Esophagus (tissue), 2 donors: ENCODE results near the gene SERPINF2. TPM values are rescaled to one million over a fixed set of nuclear protein-coding genes. Genes with fewer than 3 reads are reported as not detected.
A peak's percentile ranks its signal among the peaks of the same experiment; 100 is the strongest.
"Not testable (repeated sequence)": the region's sequence is repeated elsewhere in the genome, so short reads cannot be mapped to it uniquely, and the experiment has no call there.

ENCODE experiments used
- H3K27ac ChIP-seq, 2 donors: one replicate each; pipeline ENCODE4 v1.5.1; 2013; ENCODE audit warnings: low read depth in 2 of 2, mild to moderate bottlenecking in 2 of 2, inconsistent platforms in 1 of 2, low read length in 1 of 2, moderate library complexity in 1 of 2
- H3K27me3 ChIP-seq, 2 donors: one replicate each; pipeline ENCODE4 v1.6.1; 2013; ENCODE audit warnings: low read length in 2 of 2, control low read depth in 1 of 2, mild to moderate bottlenecking in 1 of 2; ENCODE audit not compliant: insufficient read depth in 2 of 2, control insufficient read depth in 1 of 2
- H3K36me3 ChIP-seq, 2 donors: one replicate each; pipeline ENCODE4 v1.6.1; 2013; ENCODE audit warnings: low read length in 1 of 2; ENCODE audit not compliant: control insufficient read depth in 2 of 2, insufficient read depth in 2 of 2
- H3K4me1 ChIP-seq, 2 donors: one replicate each; pipeline ENCODE4 v1.6.1; 2013; ENCODE audit warnings: low read length in 1 of 2; ENCODE audit not compliant: control insufficient read depth in 2 of 2, insufficient read depth in 2 of 2
- H3K4me3 ChIP-seq, 2 donors: one replicate each; pipeline ENCODE4 v1.5.1; 2013; ENCODE audit warnings: low read length in 2 of 2, mild to moderate bottlenecking in 2 of 2, low read depth in 1 of 2, moderate library complexity in 1 of 2
- H3K9me3 ChIP-seq, 2 donors: one replicate each; pipeline ENCODE4 v1.6.1; 2013; ENCODE audit warnings: mild to moderate bottlenecking in 2 of 2, low read depth in 1 of 2, low read length in 1 of 2, moderate library complexity in 1 of 2; ENCODE audit not compliant: control insufficient read depth in 2 of 2, insufficient read depth in 1 of 2
- WGBS, 2 donors: extraction: QIAGEN DNeasy Blood & Tissue Kit; methylation state at CpG; one replicate each; pipeline ENCODE4 v1.1.7; 2013; 5-methylcytosine and 5-hydroxymethylcytosine counted together
- polyA plus RNA-seq, 2 donors: library from polyadenylated mRNA; stranded (reverse); fragments of 200-250 nt; gene quantifications; one replicate each; pipeline ENCODE4 v1.2.3, GENCODE V29; 2013
- donor health status: healthy with polysubstance abuse.
- donor health status: Bipolar disorder and iron deficiency.

The SERPINF2 gene
- polyA plus RNA-seq, 2 donors: 1.9 to 2.9 TPM

DNA sequence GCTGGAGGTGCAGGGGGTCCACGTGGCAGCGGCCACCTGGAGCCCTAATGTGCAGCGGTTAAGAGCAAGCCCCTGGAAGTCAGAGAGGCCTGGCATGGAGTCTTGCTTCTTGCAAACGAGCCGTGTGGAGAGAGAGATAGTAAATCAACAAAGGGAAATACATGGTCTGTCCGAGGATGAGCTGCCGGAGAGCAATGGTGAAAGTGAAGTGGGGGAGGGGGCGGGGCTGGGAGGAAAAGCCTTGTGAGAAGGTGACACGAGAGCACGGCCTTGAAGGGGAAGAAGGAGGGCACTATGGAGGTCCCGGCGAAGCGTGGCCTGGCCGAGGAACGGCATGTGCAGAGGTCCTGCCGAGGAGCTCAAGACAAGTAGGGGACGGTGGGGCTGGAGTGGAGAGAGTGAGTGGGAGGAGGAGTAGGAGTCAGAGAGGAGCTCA, 13.2 kb downstream of the SERPINF2 start:
- H3K4me1 ChIP-seq: peaks cover 0 to 21% of the 10 kb centered on the region in 2 donors
- no peak overlapping the region for H3K27ac ChIP-seq
- no peaks in the 10 kb centered on the region for H3K27me3 ChIP-seq
- no peak overlapping the region for H3K4me3 ChIP-seq
- 67 to 71% methylated on average over 17 of the region's 17 CpGs for WGBS, 2 donors
- no peaks in the 10 kb centered on the region for H3K9me3 ChIP-seq
- no peaks in the 10 kb centered on the region for H3K36me3 ChIP-seq

DNA sequence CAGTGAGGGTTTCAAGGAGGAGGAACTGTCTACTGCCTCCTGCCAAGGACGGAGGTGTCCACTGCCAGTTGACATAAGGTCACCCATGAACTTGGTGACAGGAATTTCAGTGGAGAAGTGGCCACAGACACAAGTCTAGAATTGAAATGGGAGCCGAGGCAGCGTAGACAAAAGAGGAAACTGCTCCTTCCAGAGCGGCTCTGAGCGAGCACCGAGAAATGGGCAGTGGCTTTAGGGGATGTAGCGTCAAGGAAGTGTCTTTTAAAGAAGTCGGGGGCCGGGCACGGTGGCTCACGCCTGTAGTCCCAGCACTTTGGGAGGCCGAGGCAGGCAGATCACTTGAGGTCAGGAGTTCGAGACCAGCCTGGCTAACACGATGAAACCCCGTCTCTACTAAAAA, 16.1 kb downstream of the SERPINF2 start:
- Histone ChIP-seq H3K27ac (no peak overlapping the region), H3K36me3 (no peaks in the 10 kb centered on the region), H3K4me3 (no peak overlapping the region), H3K4me1 (peaks cover 3 to 20% of the 10 kb centered on the region in 2 donors), H3K27me3 (no peaks in the 10 kb centered on the region), H3K9me3 (no peaks in the 10 kb centered on the region)
- 75 to 79% methylated on average over 15 of the region's 15 CpGs for WGBS, 2 donors

DNA sequence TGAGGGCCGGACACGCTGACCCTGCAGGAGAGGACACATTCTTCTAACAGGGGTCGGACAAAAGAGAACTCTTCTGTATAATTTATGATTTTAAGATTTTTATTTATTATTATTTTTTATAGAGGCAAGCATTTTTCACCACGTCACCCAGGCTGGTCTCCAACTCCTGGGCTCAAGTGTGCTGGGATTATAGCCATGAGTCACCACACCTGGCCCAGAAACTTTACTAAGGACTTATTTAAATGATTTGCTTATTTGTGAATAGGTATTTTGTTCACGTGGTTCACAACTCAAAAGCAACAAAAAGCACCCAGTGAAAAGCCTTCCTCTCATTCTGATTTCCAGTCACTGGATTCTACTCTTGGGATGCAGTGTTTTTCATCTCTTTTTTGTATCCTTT, 16.9 kb downstream of the SERPINF2 start:
- Histone ChIP-seq H3K4me1 (peaks cover 3 to 24% of the 10 kb centered on the region in 2 donors), H3K9me3 (no peaks in the 10 kb centered on the region), H3K27me3 (no peaks in the 10 kb centered on the region), H3K27ac (peak overlapping the region in 1 of 2 donors; percentile 36), H3K36me3 (no peaks in the 10 kb centered on the region), H3K4me3 (no peak overlapping the region)
- WGBS, 2 donors: 49 to 65% methylated on average over 5 of the region's 5 CpGs

GRCh38 chr17:1762233-1762900, 19.7 kb downstream of the SERPINF2 start:
- WGBS, 2 donors: 61 to 65% methylated on average over 21 of the region's 21 CpGs
- Histone ChIP-seq H3K36me3 (no peaks in the 10 kb centered on the region), H3K9me3 (no peaks in the 10 kb centered on the region), H3K27me3 (no peaks in the 10 kb centered on the region), H3K27ac (peak overlapping the region; percentile 80 to 84), H3K4me1 (peaks cover 7 to 11% of the 10 kb centered on the region in 2 donors), H3K4me3 (peak overlapping the region; percentile 11 to 12)

DNA sequence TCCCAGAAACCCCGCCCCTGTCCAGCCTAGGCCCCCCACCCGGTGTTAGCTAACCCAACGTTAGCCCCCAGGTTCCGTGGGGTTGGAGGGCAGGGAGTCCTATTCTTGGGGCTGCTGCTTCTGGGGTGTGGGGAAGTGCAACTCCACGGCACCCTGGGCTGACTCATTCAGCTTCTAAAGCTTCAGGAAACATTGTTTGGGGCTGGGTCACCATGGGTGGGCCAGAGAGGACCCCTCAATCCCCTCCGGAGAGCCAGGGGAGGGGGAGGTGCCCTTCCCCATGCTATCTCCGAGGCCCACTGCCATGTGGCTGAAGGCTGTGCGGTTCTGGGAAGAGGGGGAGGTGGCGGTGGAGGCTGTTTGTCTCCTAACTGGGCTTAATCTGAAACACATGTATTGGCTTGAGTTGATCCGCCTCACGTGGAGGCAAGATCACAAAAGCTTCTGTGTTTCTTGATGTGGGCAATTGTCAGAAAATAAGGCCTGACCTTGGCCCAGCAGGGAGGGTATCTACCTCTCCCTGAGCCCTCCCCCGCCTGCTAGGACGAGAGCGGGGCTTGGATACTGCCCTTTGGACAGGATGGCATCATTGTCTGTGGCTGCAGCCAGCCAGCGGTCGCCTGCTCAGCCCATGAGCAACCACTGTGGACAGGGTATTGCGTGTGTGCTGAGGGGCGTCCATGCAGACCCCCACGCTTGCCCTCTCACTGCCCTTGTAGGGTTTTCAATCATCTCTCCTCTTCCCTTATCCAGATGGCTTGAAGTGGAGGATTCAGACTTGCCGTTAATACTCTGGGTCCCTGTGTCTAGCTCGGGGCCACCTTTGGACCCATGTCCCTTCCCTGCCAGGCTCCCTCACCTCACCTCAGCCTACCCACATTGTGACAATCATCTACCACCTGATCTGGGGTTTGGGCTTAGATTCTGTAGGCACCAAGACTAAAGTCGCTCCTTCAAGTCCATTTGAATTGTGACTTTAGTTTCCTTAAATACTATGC, 20.5 kb downstream of the SERPINF2 start:
- Histone ChIP-seq H3K27ac (peak overlapping the region; percentile 80 to 91), H3K4me3 (no peak overlapping the region), H3K27me3 (no peaks in the 10 kb centered on the region), H3K9me3 (no peaks in the 10 kb centered on the region), H3K4me1 (peaks cover 7 to 11% of the 10 kb centered on the region in 2 donors), H3K36me3 (no peaks in the 10 kb centered on the region)
- WGBS, 2 donors: 47 to 48% methylated on average over 22 of the region's 22 CpGs

GRCh38 chr17:1764284-1764683, 21.6 kb downstream of the SERPINF2 start:
- H3K4me1 ChIP-seq: peaks cover 7 to 11% of the 10 kb centered on the region in 2 donors
- H3K9me3 ChIP-seq: no peaks in the 10 kb centered on the region
- WGBS, 2 donors: 6 to 16% methylated on average over 11 of the region's 11 CpGs
- no peaks in the 10 kb centered on the region for H3K27me3 ChIP-seq
- H3K27ac ChIP-seq: peak overlapping the region; percentile 80 to 91
- H3K36me3 ChIP-seq: no peaks in the 10 kb centered on the region
- no peak overlapping the region for H3K4me3 ChIP-seq

DNA sequence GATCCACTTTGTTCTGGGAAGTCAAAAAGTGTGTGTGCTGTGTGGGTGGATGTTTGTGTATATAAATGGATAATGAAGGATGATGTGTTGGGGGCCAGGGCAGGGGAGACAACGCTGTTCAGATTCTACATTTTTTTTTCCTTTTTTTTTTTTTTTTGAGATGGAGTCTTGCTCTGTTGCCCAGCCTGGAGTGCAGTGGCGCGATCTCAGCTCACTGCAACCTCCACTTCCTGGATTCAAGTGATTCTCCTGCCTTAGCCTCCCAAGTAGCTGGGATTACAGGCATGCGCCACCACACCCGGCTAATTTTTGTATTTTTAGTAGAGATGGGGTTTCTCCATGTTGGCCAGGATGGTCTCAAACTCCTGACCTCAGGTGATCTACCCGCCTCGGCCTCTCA, 22.0 kb downstream of the SERPINF2 start:
- not testable (repeated sequence) for H3K27me3 ChIP-seq, H3K4me3 ChIP-seq, H3K9me3 ChIP-seq, H3K36me3 ChIP-seq
- peak overlapping the region; percentile 80 to 91 for H3K27ac ChIP-seq
- peaks cover 7 to 11% of the 10 kb centered on the region in 2 donors for H3K4me1 ChIP-seq
- WGBS, 2 donors: 73 to 76% methylated on average over 7 of the region's 7 CpGs

GRCh38 chr17:1765576-1765975, 22.9 kb downstream of the SERPINF2 start:
- H3K27ac ChIP-seq: no peak overlapping the region

DNA sequence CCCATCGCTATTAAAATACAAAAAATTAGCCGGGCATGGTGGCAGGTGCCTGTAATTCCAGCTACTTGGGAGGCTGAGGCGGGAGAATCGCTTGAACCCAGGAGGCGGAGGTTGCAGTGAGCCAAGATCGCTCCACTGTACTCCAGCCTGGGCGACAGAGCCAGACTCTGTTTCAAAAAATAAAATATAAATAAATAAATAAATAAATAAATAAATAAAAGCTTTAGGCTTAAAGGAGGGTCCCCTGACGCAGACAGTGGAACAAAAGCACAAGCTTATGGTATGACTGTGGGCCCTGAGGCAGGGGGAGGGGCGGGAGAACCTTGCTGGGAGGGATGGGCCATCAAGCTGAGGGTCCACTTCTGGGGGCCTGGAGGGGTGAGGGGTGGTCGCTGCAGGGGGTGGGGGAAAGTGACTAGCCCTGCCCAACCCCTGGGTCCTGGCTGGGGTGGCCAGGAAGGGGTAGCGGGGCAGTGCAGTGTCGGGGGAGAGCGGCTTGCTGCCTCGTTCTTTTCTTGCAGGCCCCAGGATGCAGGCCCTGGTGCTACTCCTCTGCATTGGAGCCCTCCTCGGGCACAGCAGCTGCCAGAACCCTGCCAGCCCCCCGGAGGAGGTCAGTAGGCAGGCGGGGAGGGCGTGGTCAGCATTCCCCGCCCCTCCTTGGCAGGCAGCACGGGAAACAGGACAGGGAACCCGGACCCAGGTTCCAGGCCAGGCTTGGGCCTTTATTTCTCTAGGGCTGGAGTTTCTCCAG, 23.9 kb downstream of the SERPINF2 start:
- peaks cover 7 to 17% of the 10 kb centered on the region in 2 donors for H3K4me1 ChIP-seq
- H3K27me3 ChIP-seq: no peaks in the 10 kb centered on the region
- no peak overlapping the region for H3K4me3 ChIP-seq
- no peaks in the 10 kb centered on the region for H3K36me3 ChIP-seq
- WGBS, 2 donors: 63 to 75% methylated on average over 17 to 21 of the region's 21 CpGs
- H3K9me3 ChIP-seq: no peaks in the 10 kb centered on the region
- H3K27ac ChIP-seq: peak overlapping the region in 1 of 2 donors; percentile 35

More at GRCh38 chr17:1765576-1765975, 22.9 kb downstream of the SERPINF2 start:
- 86 to 87% methylated on average over 3 of the region's 3 CpGs for WGBS, 2 donors
- no peak overlapping the region for H3K4me3 ChIP-seq
- no peaks in the 10 kb centered on the region for H3K36me3 ChIP-seq
- no peaks in the 10 kb centered on the region for H3K27me3 ChIP-seq
- H3K4me1 ChIP-seq: peaks cover 7 to 15% of the 10 kb centered on the region in 2 donors
- H3K9me3 ChIP-seq: no peaks in the 10 kb centered on the region
